HG03342 (cell line): Measurements from ENCODE around the gene ANKS1B.

Experiments used
- ATAC-seq: cut with Tn5 transposase; IDR thresholded peaks from one replicate; pipeline ENCODE4 v1.9.1; 2021; ENCODE audit warnings: mild to moderate bottlenecking, moderate library complexity; ENCODE audit not compliant: unreplicated experiment

The ANKS1B gene

DNA sequence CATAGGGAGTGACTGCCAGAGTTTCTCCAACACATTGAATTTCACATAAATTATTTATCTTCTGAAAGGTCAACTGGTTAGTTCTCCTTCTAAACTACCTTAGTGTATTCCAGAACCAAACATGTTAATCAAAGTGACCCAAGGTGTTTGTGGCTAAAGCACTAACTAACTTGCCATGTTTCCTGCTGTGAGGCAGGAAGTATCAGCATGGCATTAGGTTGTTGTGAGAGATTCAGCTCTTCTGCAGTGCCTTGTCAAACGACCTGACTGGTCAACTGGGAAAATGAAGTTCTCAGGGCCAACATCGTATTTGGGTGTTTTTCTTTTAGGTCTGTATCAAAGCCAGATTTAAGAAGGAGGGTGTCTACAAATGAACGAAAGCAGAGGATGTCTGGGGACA is 891.6 kb downstream of the ANKS1B start:
- no peak for ATAC-seq

DNA sequence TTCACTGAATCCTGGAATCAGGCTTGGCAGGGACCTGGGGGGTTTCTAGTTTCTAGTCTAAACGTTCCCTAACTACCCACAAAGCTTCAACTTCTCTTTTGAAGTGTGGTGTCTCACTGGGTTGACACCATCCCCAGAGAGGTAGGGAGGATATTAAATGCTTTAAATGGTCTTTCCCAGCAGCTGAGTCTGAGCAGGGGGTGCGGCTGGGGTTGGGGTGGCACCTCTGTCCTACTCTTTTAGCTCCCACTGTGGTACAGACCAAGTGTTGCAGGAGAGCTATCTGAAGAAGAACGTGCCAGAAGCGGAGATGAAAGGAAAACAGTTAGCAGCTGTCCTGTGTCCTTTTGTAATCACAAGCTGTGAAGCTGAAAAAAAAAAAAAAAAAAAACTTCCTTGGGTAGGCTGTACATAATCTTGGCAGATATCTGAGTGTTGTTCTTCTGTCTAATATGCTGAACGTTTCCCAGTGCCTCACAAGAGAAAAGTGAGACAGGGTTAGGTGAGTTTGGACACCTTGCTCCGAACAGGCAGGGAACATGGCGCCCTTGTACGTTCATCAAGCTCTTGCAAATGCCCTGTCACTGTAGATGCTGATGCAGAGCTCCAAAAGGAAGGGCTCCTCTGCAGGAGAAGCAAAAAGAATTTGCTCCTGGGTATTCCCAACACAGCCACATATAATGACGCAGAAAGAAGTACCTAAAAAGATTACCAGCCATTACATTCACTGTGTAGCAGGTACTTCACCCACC is 892.5 kb downstream of the ANKS1B start:
- ATAC-seq = no peak

DNA sequence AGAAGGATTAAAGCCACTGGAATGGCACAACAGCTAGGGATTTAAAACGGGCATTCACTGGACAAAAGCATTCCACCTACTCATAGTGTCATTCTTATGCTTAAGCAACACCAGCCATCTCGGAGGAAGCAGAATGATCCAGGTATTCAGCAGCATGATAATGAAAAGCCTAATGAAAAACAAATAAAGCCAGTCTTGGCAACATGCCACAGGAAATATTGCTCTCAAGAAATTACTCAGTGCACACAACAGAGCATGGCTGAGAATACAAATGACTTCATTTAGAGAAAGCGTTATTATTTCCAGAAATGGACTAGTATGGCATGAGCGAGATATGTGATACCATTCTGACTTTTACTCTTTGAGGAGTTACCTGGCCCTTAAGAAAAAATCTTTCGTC is 897.5 kb downstream of the ANKS1B start:
- no peak for ATAC-seq

DNA sequence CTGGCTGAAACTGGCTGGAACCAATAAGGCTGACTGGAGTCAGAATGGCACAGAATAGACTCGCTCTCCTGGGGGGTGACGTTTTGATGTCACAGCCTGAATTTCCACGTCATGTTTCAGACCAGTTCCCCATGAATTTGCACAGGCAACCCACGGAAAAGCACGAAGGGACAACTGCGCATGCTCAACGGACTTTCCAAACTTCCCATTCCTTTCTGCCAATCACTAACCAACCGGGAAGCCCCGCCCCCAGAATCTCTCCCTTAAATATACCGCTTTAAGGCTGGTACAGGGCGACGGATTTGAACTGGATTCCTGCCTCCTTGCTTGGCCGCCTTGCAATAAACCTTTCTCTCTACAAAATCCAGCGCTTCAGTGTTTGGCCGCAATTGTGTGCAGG is 904.9 kb downstream of the ANKS1B start:
- no peak for ATAC-seq

DNA sequence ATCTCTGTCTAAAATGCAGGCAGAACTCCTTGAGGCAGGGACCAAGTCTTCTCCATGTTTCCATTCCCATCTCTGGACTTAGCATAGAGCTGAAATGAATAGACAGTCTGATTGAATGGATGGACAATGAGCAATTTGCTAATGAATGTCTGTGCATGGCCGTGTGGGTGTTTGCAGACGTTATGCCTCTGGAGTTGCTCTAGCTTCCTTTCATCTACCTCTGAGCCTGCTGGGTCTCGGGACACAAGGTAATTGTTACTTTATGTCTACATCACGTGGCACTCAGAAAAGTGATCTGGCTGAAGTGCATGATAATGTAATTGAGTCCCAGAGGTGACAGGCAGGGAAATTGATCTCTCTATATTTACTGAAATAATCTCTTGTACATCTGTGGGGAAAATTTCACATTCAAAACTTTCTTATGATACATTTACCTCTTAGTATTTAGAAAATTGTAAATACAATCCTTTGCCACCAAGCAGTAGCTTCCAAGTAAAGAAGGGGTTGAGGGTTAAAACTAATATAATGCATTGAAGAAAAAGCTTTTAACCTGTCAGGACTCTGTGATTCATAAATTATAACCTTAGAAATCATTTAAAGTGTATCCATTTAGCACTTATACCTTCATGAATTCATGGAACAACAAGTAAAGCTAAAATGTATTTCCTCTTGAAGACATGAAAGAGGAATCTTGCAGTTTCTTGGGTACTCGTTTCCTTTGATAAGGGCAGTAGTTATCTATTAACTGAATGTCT is 915.6 kb downstream of the ANKS1B start:
- ATAC-seq = no peak

DNA sequence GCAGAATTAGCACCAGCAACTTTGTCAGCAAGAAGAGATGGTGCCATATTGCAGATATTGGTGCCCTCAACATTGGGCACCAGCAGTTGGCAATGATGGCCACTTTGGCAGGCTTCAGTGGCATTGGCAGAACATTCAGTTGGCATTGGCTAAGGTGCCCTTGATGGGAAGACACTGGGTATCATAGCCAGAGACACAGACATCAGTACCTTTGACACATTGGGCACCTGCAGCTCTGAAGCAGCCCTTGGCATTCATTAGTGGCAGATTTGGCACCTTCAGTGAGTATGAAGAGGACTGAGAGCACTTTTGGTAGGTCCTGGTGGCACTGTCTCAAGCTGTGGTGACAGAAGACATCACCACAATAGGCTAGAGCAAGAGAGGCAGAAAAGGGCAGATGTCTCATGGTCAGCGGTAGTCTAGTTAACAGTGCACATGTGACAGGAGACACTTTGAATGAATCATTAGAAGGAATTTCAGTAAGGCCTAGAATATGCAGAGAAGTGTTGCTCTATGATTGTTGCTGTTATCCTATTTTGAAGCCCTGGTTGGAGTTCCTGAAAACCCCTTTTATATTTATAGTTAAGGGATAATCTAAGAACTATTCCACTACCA is 917.5 kb downstream of the ANKS1B start:
- no peak for ATAC-seq

DNA sequence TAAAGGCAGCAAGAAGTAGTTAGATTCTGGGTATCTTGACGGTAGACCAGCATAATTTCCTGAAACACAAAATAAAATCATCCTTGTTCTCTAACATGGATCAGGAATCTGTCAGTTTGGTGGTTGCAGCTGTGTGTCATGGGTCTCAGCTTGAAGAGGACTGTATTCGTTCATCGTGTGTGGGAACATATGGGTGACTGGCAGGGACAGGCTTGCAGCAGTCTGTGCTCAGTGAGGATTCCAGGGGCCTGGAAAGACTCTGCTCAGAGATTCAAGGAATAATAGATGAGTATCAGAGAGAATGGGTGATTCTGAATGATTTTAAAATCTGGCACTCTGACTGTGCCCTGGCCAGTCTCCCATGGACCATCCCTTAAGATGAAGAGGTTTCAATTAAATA is 918.0 kb downstream of the ANKS1B start:
- ATAC-seq = no peak

DNA sequence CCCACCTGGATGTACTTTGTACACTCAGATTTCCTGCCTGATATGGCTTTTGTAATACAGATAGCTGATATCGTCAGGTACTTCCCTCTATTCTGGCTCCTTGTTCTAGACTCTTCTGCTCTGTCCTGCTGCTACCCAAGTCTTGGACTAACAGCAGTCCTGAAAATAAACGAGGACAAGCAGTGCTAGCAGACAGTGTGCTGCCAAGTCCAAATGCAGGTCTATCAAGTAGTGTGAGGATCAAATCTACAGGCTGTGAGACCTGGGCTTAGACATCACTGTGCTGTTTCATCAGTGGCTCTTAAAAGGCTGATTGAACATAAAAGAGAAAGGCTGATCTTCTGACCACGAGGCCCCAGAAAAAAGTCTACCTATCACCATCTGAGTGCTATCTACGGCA is 921.6 kb downstream of the ANKS1B start:
- no peak for ATAC-seq

DNA sequence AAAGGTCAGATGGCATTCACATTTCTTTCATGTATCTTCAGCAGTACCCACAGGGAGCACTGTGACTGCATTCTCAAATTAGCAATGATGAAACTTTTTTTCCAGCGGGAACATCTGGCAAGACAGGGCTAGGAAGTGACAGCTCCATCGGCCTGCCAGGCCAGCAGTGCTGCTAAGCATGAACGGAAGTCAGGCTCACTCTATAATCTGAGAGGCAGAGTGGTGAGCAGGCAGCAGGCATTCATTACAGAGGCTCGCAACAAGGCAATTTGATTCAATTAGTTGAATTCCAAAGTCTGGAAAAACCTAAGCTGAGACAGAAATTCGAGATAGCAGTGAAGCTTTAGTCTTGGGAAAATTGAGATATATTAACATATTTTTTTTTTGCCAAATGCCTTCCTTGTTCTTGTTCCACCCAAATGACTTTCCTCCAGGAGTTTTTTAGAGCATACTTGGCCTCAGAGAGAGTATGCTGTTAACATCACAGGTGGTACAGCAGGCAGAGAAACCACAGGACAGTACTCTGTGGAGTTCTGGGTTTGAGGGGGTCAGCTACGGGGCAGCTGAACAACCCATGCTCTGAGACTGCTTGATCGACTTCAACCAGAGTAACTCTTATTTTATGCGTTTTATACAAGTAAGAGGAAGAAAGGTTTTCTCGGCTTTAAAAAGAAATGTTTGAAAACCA is 924.8 kb downstream of the ANKS1B start:
- no peak for ATAC-seq

DNA sequence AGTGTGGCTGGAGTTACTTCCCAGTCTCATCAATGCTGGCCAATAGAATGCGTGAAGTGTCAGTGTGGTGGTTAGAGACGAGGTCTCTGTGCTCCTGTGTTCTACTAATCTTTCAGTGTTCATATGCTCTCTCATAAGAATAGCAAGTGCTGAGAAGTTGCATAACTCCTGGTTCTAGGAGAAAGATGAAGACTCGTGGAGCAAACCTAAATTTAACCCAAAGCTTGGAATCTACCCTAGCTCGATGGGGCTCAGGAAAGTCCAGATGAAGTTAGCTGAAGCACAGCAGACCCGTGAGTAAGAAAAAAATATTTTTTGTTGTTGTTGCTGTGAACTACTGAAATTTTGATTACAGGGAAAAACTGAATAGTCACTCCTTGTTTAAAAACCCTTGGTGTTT is 927.1 kb downstream of the ANKS1B start:
- no peak for ATAC-seq

DNA sequence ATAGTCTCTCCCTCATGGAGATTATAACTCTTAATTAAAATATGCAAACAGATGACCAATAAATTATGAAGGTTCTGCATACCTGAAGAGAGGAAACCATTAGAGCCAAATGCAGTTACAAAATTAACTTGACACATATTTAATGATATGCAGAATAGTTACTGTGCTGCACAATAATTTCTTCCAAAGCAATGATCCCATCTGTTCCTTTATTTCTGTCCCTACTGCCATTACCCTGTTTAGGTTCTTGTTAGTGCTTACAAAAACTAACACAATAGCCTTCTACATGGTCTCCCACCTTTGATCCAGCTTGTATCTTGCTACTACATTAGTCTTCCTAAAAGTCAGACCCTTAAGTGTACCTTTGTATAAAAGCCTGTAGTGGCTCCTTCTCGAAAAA is 928.5 kb downstream of the ANKS1B start:
- ATAC-seq = no peak

DNA sequence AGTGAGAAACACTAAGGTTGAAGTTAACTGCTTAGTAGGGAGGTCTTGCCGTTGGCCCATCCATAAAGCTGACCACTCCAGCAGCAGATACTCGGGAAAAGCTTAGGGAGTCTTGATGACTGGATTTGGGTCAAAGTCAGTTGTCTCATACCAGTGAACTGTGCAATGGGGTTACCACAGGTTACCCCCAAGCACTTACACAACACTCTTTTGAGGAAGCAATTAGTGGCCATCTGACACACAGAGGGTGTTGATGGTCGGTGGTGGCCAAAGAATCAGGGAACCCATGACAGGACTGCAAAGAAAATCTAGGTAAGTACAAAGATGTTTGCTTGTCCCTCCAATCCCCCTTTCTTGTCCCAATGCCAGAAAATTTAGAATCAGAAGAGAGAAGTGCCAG is 929.4 kb downstream of the ANKS1B start:
- ATAC-seq = no peak

DNA sequence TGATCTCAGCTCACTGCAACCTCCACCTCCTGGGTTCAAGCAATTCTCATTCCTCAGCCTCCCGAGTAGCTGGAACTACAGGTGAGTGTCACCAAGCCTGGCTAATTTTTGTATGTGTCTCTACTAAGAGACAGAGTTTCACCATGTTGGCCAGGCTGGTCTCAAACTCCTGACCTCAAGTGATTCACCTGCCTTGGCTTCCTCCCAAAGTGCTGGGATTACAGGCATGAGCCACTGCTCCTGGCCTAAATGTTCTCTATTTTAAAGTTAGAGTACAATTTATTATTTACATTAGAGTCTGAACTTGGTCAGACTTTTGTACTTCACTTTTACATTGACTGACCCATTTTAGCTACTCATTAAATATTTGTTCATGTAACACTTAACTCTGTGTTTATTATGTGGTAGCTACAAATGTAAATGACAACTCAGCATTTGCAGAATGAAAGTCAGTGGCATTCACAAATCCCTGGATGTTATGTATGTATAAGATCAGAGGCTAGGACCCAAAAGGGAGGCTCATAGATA is 930.1 kb downstream of the ANKS1B start:
- no peak for ATAC-seq

DNA sequence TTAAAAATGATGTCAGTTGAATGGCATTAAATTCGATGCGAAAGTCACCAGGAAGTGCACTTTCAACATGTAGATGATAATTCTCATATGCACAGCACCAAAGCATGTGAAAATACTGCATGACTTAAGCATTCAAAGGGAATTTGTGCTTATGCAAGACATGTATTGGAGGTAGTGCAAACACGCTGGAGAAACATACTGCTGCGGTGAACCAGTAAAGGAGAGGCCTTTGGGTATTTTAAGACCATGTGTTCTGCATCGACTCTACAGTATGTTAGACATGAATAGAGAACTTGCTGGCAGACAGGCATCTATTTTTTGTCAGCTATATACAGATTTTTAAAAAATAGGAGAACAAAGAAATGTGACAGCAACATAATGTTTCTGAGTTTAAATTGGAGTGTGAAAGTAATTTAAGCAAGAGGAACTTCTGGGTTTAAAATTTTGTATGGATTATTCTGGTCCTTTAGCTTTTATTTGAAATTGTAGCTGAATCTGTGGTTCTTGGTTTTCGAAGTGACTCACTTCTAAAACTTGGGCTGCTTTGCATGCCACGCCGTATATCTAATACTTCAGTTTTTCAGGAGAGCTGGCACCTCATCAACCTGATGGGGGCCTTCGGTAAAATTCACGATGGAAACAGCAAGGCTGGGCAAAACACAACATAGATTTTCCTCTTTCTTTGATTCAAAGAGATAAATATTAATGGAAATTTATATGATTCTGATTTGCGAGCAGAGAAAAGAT is 930.9 kb downstream of the ANKS1B start:
- no peak for ATAC-seq

DNA sequence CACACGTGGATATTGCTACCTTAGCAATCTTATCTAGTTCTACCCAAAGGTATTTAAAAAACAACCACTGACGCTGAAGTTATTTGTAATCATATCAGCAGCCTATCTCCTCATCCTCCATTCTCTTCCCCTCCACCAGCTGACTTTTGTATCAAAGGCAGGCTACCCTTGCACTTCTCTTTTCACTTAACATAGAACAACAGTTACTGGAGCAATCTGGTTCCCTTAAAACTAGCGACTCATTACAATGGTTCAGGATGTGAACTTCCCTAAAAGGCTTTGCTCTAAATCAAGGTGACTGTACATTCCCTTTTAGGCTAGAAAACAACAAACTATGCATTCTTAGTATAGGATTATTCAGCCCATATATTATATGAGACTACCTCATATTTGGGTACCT is 935.0 kb downstream of the ANKS1B start:
- no peak for ATAC-seq

DNA sequence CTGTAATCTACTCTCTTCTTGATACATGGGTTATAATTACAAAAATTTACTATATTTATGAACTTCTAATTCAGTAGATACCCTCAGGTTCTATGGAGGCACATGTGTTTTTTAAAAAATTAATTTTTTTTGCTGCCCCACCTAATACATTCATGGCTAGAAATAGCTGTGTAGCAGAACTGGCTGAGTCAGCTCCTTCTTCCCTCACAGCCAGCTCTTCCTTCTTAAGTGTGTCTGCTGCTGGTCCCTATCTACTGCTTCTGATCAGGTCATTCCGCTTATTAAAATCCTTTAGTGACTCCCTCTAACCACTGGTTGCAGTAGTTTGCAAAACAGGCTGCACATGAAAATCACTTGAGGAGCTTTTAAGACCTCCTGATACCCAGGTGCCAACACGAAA is 939.6 kb downstream of the ANKS1B start:
- ATAC-seq = no peak

DNA sequence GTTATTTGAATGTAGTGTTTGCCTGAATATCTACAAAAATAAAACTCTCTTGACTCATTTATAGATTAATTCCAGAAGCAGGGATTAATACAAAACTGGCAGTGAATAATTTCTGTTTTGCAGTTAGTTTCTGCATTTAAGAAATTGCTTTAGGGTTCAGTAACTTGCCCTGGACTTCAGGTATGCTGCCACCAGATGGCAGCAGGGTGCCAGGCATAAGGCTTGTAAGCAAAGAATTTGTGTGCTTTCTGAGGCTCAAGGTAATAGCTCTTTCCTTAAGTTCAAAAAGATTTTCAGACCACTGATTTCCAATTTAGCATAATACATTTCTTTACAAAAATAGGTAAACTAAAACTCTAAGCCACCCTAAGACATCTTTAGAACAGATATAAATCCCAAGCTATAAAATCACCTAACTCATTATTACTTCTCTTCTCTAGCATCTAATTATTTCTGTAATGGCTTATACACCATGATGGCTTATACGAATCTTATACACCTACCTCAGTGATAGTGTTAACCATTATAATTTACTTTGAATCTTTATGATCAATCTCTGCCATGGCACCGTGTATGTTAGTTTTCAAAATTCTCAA is 941.3 kb downstream of the ANKS1B start:
- ATAC-seq = peak; percentile 86

DNA sequence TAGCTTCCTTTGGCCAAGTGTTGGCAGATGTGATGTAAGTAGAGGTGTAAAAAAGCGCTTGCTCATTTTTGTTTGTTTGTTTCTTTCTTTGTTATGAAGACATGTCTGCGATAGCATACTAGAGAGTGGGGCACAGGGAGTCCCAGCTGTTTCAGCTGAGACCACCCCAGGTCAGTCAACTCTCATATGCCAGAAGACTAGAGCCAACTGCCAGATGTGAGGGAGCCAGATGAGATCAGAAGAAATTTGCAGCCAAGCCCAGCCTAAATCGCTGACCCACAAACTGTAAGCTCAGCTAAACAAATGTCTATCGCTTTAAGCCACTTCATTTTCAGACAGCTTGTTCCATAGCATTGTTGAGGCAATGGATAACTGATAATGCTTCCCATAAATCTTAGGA is 942.5 kb downstream of the ANKS1B start:
- no peak for ATAC-seq

DNA sequence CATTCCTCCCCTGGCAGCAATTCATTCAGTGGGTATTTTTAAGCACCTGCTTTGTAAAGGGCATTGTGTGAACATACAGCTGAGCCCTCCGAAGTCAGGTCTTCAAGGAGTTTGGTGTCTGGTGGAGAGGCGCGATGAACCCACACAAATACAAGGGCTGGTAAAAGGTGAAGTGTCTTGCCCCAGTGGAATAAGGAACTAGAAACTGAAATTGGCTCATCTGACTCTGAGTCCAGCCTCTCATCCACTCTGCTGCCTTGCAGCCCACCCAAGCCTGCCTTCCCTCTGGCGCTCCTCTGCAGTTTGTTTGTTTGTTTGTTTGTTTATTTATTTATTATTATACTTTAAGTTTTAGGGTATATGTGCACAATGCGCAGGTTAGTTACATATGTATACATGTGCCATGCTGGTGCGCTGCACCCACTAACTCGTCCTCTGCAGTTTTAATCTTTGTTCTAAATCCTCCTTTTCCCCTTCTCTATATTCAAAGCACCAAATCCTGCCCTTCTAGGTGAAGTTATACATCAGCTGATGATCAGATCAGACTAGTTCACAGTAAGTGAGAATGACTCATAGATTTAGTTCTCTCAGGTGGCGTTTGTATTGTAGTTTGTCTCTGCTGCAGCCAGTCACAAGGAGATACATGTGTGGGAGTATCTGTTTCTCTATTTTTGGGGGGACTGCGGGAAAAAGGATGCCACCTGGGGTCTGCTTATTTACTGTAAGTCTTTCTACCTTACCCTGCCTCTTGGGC is 945.2 kb downstream of the ANKS1B start:
- ATAC-seq = no peak

DNA sequence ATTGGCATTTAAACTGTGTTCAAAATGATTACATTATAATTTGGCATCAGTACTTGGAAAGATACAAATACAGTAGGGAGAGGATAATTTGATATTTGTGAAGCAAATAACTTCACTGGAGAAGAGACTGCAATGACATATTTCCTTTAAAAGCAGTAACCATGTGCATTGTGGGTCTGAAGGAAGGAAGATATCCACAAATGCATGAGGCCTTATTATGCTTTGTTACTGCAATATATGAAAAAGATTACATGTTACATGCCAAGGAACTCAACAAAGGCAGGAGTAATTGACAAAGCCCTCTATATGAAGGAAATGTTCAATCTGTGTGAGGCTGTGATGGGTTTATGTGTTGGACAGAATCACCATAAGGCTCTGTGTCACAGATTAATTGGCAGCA is 948.2 kb downstream of the ANKS1B start:
- no peak for ATAC-seq
